HG03469 (cell line): Measurements from ENCODE around the gene DEFB113.

Source experiments
- ATAC-seq: cut with Tn5 transposase; IDR thresholded peaks from one replicate; pipeline ENCODE4 v1.9.1; 2021; ENCODE audit warnings: mild to moderate bottlenecking, moderate library complexity, moderate number of reproducible peaks; ENCODE audit not compliant: unreplicated experiment

Gene DEFB113

DNA sequence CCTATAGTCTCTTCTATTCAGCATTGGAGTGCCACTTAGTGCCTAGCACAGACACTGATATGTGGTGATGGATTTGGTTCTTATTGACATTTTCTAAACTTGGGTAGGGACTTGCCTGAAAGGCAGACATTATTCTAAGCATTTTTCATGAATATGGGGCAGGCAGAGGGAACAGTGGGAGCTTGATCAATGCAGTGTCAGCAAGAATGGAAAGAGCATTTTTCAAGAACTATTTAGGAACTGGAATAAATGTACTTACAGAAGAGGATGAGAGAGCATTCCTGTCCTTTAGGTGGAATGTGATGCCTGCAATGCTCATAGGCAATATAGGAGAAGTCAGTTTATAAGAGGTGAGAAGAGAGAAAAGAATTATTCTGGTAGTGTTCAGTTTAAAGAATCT is 31.6 kb downstream of the DEFB113 start:
- no peak for ATAC-seq

DNA sequence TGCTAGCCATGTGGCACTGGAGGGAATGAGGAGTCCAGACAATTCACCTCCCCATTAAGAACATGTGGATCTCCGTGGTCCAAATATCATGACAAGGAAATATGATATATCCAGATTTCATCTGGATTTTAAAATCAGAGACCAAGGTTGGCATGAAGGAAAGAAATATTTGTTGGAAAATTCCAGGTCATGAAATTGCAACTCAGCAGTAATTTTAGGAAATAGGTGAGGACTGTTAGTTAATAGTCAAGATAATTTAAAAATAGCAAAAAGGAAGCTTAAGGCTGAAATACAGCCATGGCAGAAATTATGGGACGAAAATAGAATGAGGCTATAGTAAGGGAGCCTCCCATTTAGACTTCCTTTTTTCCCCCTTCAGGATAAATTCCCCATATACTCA is 32.4 kb downstream of the DEFB113 start:
- ATAC-seq = no peak

DNA sequence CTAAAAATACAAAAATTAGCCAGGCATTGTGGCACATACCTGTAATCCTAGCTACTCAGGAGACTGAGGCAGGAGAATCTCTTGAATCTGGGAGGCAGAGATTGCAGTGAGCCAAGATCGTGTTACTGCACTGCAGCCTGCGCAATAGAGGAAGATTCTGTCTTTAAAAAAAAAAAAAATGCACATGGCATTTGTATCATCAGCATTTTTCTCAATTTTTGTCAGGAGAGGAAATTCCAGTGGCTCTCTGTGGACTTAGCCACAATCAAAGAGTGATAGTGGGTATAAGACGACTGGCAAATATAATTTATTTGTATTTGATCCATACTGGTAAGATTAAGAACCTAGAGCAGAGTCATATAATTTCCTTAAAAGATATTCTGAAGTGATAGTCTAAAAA is 34.0 kb downstream of the DEFB113 start:
- no peak for ATAC-seq

DNA sequence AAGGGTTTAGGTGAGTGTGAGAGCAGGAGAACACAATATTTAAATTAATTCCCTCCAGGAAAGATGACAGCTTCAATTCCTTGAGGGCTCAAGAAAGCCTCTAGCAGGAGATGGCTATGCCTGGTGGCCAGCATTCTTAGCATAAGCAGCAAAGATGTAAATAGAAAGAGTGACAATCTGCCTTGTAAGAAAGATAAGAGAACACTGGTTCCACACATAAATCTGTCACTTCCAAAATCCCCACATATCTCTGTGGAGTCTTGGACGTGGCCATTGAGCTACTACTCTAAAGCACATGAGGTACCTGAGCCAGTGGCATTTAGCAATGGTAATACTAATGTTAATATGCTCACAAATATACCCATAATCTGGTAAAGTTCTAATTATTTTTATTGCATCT is 34.7 kb downstream of the DEFB113 start:
- ATAC-seq = no peak

- no peak for ATAC-seq
These were observed 35.9 kb downstream of the DEFB113 start for GRCh38 chr6:49933526-49933925.

DNA sequence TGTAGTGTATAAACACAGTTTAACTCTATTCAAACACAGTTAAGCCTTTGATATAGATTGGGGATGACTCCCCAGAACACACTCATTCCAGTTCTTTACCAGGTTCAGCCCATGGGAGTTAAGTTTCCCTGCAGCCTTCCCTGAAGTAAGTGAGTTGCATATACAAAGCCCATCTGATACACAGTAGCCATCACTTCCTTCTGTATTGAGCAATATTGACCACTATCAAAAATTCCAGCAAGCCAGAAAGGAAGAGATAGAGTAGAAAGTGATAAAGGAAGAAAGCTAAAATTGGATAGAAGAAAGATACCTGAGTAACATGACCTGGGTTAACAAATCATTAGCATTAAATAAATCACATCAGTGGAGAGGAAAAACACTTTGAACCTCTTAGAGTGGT is 40.1 kb downstream of the DEFB113 start:
- no peak for ATAC-seq

DNA sequence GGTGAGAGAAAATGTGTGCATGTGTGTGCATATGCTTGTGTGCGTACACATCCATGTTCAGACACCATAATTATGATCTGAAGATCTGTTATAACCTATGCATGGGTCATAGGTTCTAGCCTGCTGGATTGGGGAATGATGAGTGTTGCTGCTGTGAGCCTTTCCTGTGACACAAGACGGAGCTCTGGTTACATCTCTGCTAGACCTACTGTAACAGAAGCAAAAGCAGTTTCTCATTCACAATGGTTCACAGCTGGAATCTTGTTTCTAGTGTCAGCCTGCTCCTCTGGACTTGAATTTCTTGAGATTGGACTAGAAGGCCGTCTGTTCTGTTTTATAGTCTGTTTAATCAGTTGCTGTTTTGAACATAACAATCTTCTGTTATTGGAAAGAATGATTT is 45.6 kb downstream of the DEFB113 start:
- ATAC-seq = no peak

DNA sequence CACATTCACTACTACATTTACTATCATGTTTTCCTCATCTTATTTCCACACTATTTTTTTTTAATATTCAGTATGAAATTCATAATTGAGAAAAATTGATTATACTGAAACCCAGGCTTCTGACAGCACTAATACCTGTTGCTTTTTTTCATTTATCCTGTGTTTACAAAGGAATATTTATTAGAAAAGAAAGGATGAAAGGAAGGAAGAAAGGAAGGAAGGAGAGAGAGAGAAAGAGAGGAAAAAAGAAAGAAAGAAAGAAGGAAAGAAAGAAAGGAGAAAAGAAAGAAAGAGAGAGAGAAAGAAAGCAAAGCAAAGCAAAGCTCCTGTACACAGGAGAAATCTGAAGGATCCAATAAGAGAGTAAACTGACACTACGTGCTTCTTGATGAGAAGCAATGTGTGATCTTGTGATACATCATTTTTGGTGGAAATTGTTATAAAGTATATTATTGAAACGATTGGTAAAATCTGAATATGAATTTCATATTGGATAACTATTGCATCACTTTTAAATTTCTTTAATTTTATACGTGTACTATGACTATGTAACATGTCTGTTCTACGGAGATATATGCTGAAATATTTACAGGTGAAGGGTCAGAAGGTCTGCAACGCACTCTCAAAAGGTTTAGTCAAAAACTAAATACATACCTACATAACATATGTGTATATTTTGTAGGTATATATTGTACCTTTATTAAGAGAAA is 49.3 kb downstream of the DEFB113 start:
- no peak for ATAC-seq

DNA sequence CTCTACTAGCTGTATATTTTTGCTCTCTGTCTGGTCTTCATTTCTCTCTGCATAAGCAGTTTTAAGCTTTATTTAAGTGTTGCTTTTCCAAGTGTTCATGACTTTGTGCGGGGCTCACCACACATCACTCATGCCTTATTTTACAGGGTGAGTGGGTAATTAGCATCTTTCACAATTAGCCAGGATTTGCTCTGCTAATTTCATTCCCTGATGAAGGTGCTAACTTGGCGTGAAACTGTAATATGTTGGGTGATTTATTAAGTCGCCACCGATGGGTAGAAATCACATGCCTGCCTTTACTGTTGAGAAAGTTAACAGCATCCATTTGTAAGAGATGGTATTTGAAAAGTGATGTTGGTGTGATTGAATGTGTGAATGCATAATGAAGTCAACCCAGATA is 50.2 kb downstream of the DEFB113 start:
- no peak for ATAC-seq

DNA sequence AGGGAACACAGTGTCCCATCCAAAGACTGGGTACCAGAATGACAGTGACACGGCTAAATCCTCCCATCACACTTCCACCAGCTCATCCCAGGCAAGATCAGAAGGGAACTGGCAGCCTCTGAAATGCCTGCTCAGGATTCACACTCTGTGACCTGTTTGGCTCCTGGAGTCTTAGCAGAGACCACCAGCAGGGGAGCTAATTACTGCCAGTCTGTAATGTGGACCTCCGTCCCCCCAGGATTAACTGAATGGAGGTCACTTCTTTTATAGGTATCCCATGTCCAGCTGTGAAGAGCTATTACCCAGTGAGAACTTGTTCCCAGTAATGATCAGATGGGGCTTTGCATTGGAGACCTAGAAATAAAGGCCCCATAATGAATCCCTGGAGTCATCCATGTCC is 50.6 kb downstream of the DEFB113 start:
- ATAC-seq = no peak
